Panc1 (cell line): ENCODE results near the gene FAM240A. TPM values are rescaled to one million over a fixed set of nuclear protein-coding genes. Genes with fewer than 3 reads are reported as not detected.

Source experiments
- ATAC-seq: fragments of 200-7000 bp; cut with Tn5 transposase; 2 replicates; pipeline ENCODE4 v1.9.1; 2020; ENCODE audit warnings: mild to moderate bottlenecking, moderate library complexity
- BruUV-seq: library from RNA; stranded (reverse); fragments of 400-500 nt; replicated peaks from 2 replicates; lab custom pipeline; 2021; lab: Mats Ljungman, UMichigan
- CTCF ChIA-PET: fragments of 300-600 bp; sonication (Branson Sonifier 250); formaldehyde crosslinking; loops from one replicate; lab custom pipeline; 2022; ENCODE audit warnings: antibody characterized with exemption; lab: Charles Lee
- POLR2A ChIA-PET: fragments of 300-600 bp; sonication (Branson Sonifier 250); formaldehyde crosslinking; loops from one replicate; lab custom pipeline; 2022; ENCODE audit warnings: antibody characterized with exemption; lab: Charles Lee
- DNase-seq: peaks from one replicate; pipeline ENCODE4 v3.0.0-alpha.2; 2010; ENCODE audit warnings: low read depth, low spot score
- H3K27ac ChIP-seq: 2 replicates; pipeline ENCODE4 v1.5.1; 2011; ENCODE audit warnings: mild to moderate bottlenecking, low read length, inconsistent platforms
- H3K27me3 ChIP-seq: fragments of 200-500 bp; sonication (Bioruptor generic); 2 replicates; pipeline ENCODE4 v1.6.0; 2014; ENCODE audit warnings: low read length, inconsistent platforms; ENCODE audit not compliant: control insufficient read depth, insufficient read depth
- H3K36me3 ChIP-seq: fragments of 200-500 bp; sonication (Bioruptor generic); 2 replicates; pipeline ENCODE4 v1.5.1; 2014; ENCODE audit warnings: inconsistent platforms, mild to moderate bottlenecking, low read length, moderate library complexity; ENCODE audit not compliant: control insufficient read depth, insufficient read depth
- H3K4me1 ChIP-seq: 2 replicates; pipeline ENCODE4 v1.5.1; 2011; ENCODE audit warnings: inconsistent platforms, mild to moderate bottlenecking, low read length, moderate library complexity; ENCODE audit not compliant: control insufficient read depth, insufficient read depth
- H3K4me3 ChIP-seq, 2 experiments: 2 replicates each; pipeline ENCODE4 v1.5.1; 2011 to 2012; ENCODE audit warnings: low read depth in 2 of 2, low read length in 2 of 2, mild to moderate bottlenecking in 2 of 2, inconsistent platforms in 1 of 2, moderate library complexity in 1 of 2
- H3K9me3 ChIP-seq: fragments of 200-500 bp; sonication (Bioruptor generic); 2 replicates; pipeline ENCODE4 v1.5.1; 2014; ENCODE audit warnings: low read depth, mild to moderate bottlenecking, inconsistent platforms, low read length, moderate library complexity; ENCODE audit not compliant: control insufficient read depth, insufficient read depth
- CTCF ChIP-seq: fragments of 450-650 bp; IDR thresholded peaks from 2 replicates; pipeline ENCODE4 v1.5.1; 2017; ENCODE audit warnings: mild to moderate bottlenecking
- POLR2AphosphoS5 ChIP-seq: IDR thresholded peaks from 2 replicates; pipeline ENCODE4 v1.6.1; 2012; ENCODE audit warnings: mild to moderate bottlenecking, low read depth, low read length, moderate library complexity
- REST ChIP-seq, 2 experiments: IDR thresholded peaks; 2 replicates each; pipeline ENCODE4 v1.6.1; 2011 to 2012; ENCODE audit warnings: low read depth in 2 of 2, control low read depth in 1 of 2, low read length in 1 of 2, mild to moderate bottlenecking in 1 of 2, moderate library complexity in 1 of 2; ENCODE audit not compliant: insufficient read depth in 1 of 2
- SIN3A ChIP-seq: IDR thresholded peaks from 2 replicates; pipeline ENCODE4 v1.6.1; 2012; ENCODE audit warnings: low read depth, mild to moderate bottlenecking, low read length, moderate library complexity, borderline replicate concordance; ENCODE audit not compliant: insufficient read depth
- TCF7L2 ChIP-seq: IDR thresholded peaks from 2 replicates; pipeline ENCODE4 v1.6.1; 2011; ENCODE audit warnings: mild to moderate bottlenecking, low read depth, low read length, inconsistent platforms
- in situ Hi-C: cut with HindIII; loops from 2 replicates; pipeline ENCODE4 v1.10.0; 2016; ENCODE audit warnings: low sequenced_read_pairs, low pct_unique_long_range_greater_than_20kb
- intact Hi-C: fragments of 100-400 bp; cut with micrococcal nuclease; formaldehyde crosslinking; loops from one replicate; pipeline ENCODE4 v1.10.0; 2022; ENCODE audit not compliant: unreplicated experiment
- total RNA-seq: library from RNA; stranded (reverse); gene quantifications from one replicate; pipeline ENCODE4 v1.2.1, GENCODE V29; 2021; ENCODE audit not compliant: unreplicated experiment

Gene FAM240A
- total RNA-seq, 1 experiment from 2014 or later, result not detected

GRCh38 chr3:46624975-46625490 lies 12.7 kb downstream of the FAM240A start:
- intact Hi-C loops, result no loop called here
- POLR2A ChIA-PET, result no interaction called here
- in situ Hi-C loops, result no loop called here

GRCh38 chr3:46626039-46626438 lies 13.7 kb downstream of the FAM240A start:
- CTCF ChIA-PET, result no interaction called here

More at GRCh38 chr3:46624975-46625490, 12.7 kb downstream of the FAM240A start:
- TF ChIP-seq REST (IDR thresholded peaks at IDR 0.05; ENCODE audit: insufficient read depth in 1 of 2, low read depth in 2 of 2, low read length in 1 of 2) (no peak), CTCF (no peak), POLR2AphosphoS5 (no peak), SIN3A (no peak), TCF7L2 (no peak)
- DNase-seq (no peak), ATAC-seq (no peak)
- Histone ChIP-seq H3K4me1 (no peaks in the 10 kb centered on the region), H3K36me3 (no peaks in the 10 kb centered on the region), H3K27ac (no peak overlapping the region), H3K4me3 (no peak overlapping the region), H3K27me3 (peaks cover 15% of the 10 kb centered on the region), H3K9me3 (no peaks in the 10 kb centered on the region)
- BruUV-seq, result no TSS peak
- CTCF ChIA-PET, result no interaction called here

More at GRCh38 chr3:46626039-46626438, 13.7 kb downstream of the FAM240A start:
- BruUV-seq, result no TSS peak
- in situ Hi-C loops (no loop called here), intact Hi-C loops (no loop called here)
- Histone ChIP-seq H3K9me3 (no peaks in the 10 kb centered on the region), H3K36me3 (no peaks in the 10 kb centered on the region), H3K27me3 (peaks cover 9% of the 10 kb centered on the region), H3K4me1 (no peaks in the 10 kb centered on the region), H3K27ac (no peak overlapping the region), H3K4me3 (no peak overlapping the region)
- DNase-seq (no peak), ATAC-seq (no peak)
- POLR2A ChIA-PET, result no interaction called here
- TF ChIP-seq TCF7L2 (no peak), CTCF (no peak), POLR2AphosphoS5 (no peak), SIN3A (no peak), REST (IDR thresholded peaks at IDR 0.05; ENCODE audit: insufficient read depth in 1 of 2, low read depth in 2 of 2, low read length in 1 of 2) (no peak)
